KMS-11 (cell line): ENCODE results near the gene ACAP1.

Experiments used
- H2AFZ ChIP-seq: fragments of 200-600 bp; sonication (generic); 2 replicates; pipeline ENCODE4 v1.6.1; 2016; ENCODE audit warnings: antibody characterized with exemption, mixed run types, low read depth
- H3K27ac ChIP-seq: fragments of 200-600 bp; sonication (generic); 2 replicates; pipeline ENCODE4 v1.6.1; 2016; ENCODE audit warnings: mild to moderate bottlenecking, mixed run types
- H3K27me3 ChIP-seq: fragments of 200-600 bp; sonication (generic); 2 replicates; pipeline ENCODE4 v1.6.1; 2017; ENCODE audit warnings: mild to moderate bottlenecking, low read depth, mixed run types, moderate library complexity; ENCODE audit not compliant: insufficient read depth
- H3K36me3 ChIP-seq: fragments of 200-600 bp; sonication (generic); 2 replicates; pipeline ENCODE4 v1.6.1; 2017; ENCODE audit warnings: mild to moderate bottlenecking, mixed run types; ENCODE audit not compliant: insufficient read depth
- H3K4me1 ChIP-seq: fragments of 200-600 bp; sonication (generic); 2 replicates; pipeline ENCODE4 v1.6.1; 2016; ENCODE audit warnings: mild to moderate bottlenecking, low read depth, mixed run types; ENCODE audit not compliant: poor library complexity, severe bottlenecking
- H3K4me2 ChIP-seq: fragments of 200-600 bp; sonication (generic); 2 replicates; pipeline ENCODE4 v1.7.0; 2016; ENCODE audit warnings: mild to moderate bottlenecking, mixed run types
- H3K4me3 ChIP-seq: fragments of 200-600 bp; sonication (generic); IDR thresholded peaks from 2 replicates; pipeline ENCODE4 v1.6.1; 2017; ENCODE audit warnings: low read depth, low read length, mixed read lengths; ENCODE audit not compliant: insufficient read depth
- H3K79me2 ChIP-seq: fragments of 200-600 bp; sonication (generic); 2 replicates; pipeline ENCODE4 v1.6.1; 2016; ENCODE audit warnings: low read depth, mixed run types; ENCODE audit not compliant: insufficient read depth
- H3K9ac ChIP-seq: fragments of 200-600 bp; sonication (generic); 2 replicates; pipeline ENCODE4 v1.6.1; 2016; ENCODE audit warnings: mild to moderate bottlenecking, mixed run types
- H4K20me1 ChIP-seq: fragments of 200-600 bp; sonication (generic); 2 replicates; pipeline ENCODE4 v1.6.1; 2016; ENCODE audit warnings: mild to moderate bottlenecking, mixed run types; ENCODE audit not compliant: insufficient read depth
- TF ChIP-seq, protein P1 (sequence below): fragments of 200-600 bp; sonication (generic); conservative IDR thresholded peaks from 2 replicates; pipeline ENCODE4 v1.6.1; 2017; ENCODE audit warnings: low read depth, mild to moderate bottlenecking, antibody characterized with exemption, low read length, moderate library complexity, mixed read lengths

Gene ACAP1

DNA sequence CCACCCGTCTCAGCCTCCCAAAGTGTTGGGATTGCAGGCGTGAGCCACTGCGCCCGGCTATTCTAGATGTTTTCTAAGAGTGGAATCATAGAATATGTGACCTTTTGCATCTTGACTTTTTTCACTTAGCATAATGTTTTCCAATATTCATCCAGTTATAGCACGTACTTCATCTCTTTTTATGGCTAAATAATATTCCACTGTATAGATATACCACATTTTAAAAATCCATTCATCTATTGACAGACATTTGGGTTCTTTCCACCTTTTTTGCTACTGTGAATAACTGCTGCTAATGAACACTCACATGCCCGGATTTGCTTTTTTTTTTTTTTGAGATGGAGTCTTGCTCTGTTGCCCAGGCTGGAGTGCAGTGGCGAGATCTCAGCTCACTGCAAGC, 32.1 kb upstream of the ACAP1 start:
- H2AFZ ChIP-seq: no peak overlapping the region
- peaks cover under 1% of the 10 kb centered on the region; the same call in 1 of the 2 replicates for H3K79me2 ChIP-seq
- H3K4me3 ChIP-seq: no peak overlapping the region
- no peak overlapping the region for H3K4me2 ChIP-seq
- peaks cover under 1% of the 10 kb centered on the region for H3K4me1 ChIP-seq
- H3K9ac ChIP-seq: no peak overlapping the region
- H3K27me3 ChIP-seq: no peaks in the 10 kb centered on the region
- H3K36me3 ChIP-seq: no peaks in the 10 kb centered on the region
- TF ChIP-seq, protein P1, sequence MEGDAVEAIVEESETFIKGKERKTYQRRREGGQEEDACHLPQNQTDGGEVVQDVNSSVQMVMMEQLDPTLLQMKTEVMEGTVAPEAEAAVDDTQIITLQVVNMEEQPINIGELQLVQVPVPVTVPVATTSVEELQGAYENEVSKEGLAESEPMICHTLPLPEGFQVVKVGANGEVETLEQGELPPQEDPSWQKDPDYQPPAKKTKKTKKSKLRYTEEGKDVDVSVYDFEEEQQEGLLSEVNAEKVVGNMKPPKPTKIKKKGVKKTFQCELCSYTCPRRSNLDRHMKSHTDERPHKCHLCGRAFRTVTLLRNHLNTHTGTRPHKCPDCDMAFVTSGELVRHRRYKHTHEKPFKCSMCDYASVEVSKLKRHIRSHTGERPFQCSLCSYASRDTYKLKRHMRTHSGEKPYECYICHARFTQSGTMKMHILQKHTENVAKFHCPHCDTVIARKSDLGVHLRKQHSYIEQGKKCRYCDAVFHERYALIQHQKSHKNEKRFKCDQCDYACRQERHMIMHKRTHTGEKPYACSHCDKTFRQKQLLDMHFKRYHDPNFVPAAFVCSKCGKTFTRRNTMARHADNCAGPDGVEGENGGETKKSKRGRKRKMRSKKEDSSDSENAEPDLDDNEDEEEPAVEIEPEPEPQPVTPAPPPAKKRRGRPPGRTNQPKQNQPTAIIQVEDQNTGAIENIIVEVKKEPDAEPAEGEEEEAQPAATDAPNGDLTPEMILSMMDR: no peak
- H3K27ac ChIP-seq: no peak overlapping the region
- H4K20me1 ChIP-seq: no peaks in the 10 kb centered on the region

DNA sequence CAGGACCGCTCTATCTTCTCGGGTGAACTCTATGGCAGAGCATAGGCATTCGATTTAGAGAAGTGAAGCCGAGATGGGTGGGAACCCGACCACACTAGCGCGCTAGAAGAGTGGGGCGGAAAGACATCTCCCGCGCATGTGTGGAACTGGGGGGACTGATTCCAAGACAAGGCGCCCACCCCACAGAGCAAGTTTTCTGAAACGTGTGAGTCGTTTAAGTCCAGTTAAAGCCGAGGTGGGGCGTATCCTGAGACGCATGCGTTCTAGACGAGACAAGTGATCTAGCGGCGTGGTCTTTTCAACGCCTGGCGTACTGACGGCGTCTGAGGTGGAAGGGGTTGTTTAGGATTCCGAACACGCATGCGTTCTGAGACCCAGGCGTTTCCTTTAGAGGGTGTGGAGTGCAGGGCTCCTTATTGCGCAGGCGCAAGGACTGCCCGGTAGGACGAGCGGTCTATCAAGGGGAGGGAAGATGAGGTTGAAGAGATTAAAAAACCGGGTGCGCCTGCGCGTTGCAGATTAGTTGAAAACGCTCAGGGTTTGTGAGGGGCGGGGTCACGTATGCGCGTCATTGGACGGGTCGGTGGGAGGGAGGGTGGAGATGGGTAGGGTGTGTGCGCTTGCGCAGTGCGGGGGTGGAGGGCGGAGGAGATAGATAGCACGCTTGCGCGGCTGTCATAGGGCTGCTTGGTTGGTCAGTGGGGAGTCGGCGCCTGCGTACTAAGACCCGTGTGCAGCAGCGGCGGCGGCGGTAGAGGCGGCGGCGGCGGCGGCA, 29.2 kb upstream of the ACAP1 start, which contains the start of gene EIF5A:
Gene EIF5A, plus strand, starts transcription at position 718 of the 775 bp plus-strand sequence. CDS start 2,008 bp downstream, outside the sequence.
- H3K27me3 ChIP-seq: no peaks in the 10 kb centered on the region
- no peaks in the 10 kb centered on the region for H3K36me3 ChIP-seq
- TF ChIP-seq, protein P1: no peak
- no peaks in the 10 kb centered on the region for H4K20me1 ChIP-seq
- H3K79me2 ChIP-seq: peaks cover 16% of the 10 kb centered on the region; the same call in 1 of the 2 replicates
- peaks cover 11% of the 10 kb centered on the region for H3K4me1 ChIP-seq
- H2AFZ ChIP-seq: no peak within 1 kb of the TSS; the same call in 1 of the 2 replicates
- peak within 1 kb of the TSS; percentile 92 for H3K9ac ChIP-seq
- H3K27ac ChIP-seq: peak within 1 kb of the TSS; percentile 96
- no peak within 1 kb of the TSS for H3K4me3 ChIP-seq
- no peak within 1 kb of the TSS for H3K4me2 ChIP-seq

GRCh38 chr17:7307686-7308624, 28.4 kb upstream of the ACAP1 start:
- Histone ChIP-seq H3K4me2 (no peak overlapping the region), H3K79me2 (peaks cover 16% of the 10 kb centered on the region; the same call in 1 of the 2 replicates), H3K4me3 (no peak overlapping the region), H3K27ac (peak overlapping the region; percentile 96), H3K27me3 (no peaks in the 10 kb centered on the region), H3K36me3 (no peaks in the 10 kb centered on the region), H2AFZ (no peak overlapping the region), H3K9ac (peak overlapping the region; percentile 92), H3K4me1 (peaks cover 11% of the 10 kb centered on the region), H4K20me1 (no peaks in the 10 kb centered on the region)
- TF ChIP-seq, protein P1: no peak

DNA sequence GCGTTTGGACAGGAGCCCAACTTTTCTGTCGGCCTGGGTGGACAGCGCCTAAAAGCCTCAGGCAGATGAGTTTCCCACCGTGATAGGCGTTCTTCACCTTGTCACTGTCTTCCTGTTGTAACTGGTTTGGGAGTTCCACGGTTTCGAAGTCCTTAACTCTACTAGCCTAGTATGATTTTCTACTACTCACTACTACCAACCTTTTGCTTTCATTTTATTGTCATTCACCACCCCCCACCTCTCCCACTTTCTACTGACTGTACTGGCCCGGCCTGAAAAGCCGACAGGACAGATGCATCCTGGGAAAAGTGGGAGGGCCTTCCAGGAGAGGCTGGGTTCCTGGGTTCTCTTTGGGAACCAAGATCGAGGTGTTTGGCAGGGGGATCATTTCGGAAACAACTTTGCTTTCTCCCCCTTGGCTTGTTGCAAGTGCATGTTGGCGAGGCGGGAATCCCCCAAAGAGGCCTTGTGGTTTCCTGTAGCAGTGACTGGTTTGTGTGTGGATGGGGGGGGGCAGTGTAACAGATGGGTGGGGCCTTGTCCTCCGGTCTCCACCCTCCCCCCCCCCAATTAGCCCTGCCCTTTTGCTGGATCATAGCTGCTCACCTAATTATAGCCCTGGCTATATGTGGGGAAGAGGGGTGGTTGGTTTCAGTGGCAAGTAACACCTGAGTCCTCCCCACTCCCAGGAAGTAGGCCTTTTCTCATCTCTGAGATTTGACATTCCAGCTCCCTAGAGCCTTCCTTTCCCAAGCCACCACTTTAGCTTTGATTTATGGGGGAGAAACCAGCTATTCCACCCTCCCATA, 27.5 kb upstream of the ACAP1 start:
- Histone ChIP-seq H3K4me3 (no peak overlapping the region), H3K4me2 (peak overlapping the region; percentile 33), H2AFZ (no peak overlapping the region), H3K27ac (peak overlapping the region; percentile 96), H4K20me1 (no peaks in the 10 kb centered on the region), H3K27me3 (no peaks in the 10 kb centered on the region), H3K4me1 (peaks cover 11% of the 10 kb centered on the region), H3K36me3 (no peaks in the 10 kb centered on the region), H3K9ac (peak overlapping the region; percentile 92), H3K79me2 (peaks cover 16% of the 10 kb centered on the region; the same call in 1 of the 2 replicates)
- TF ChIP-seq, protein P1: no peak
